HEK293 (cell line): ENCODE results near the gene NCAPD3.

Source experiments
- BCL11A ChIP-seq: fragments of 450-650 bp; formaldehyde crosslinking; IDR thresholded peaks from 2 replicates; pipeline ENCODE4 v1.5.1; 2016; ENCODE audit warnings: low read depth, missing biosample characterization, missing genetic modification characterization
- GLI2 ChIP-seq: fragments of 450-650 bp; formaldehyde crosslinking; IDR thresholded peaks from 2 replicates; pipeline ENCODE4; 2017; ENCODE audit warnings: missing biosample characterization, missing genetic modification characterization, low read depth, borderline replicate concordance
- HOXA7 ChIP-seq: sonication (generic); formaldehyde crosslinking; IDR thresholded peaks from 2 replicates; pipeline ENCODE4 v1.8.1; 2022; ENCODE audit warnings: missing genetic modification reagents, borderline replicate concordance
- PRDM1 ChIP-seq: fragments of 450-650 bp; formaldehyde crosslinking; IDR thresholded peaks from 2 replicates; pipeline ENCODE4; 2016; ENCODE audit warnings: missing biosample characterization, missing genetic modification characterization
- RBAK ChIP-seq: fragments of 450-650 bp; formaldehyde crosslinking; IDR thresholded peaks from 2 replicates; pipeline ENCODE4 v1.5.1; 2016; ENCODE audit warnings: missing biosample characterization, missing genetic modification characterization
- SCRT2 ChIP-seq: fragments of 450-650 bp; formaldehyde crosslinking; IDR thresholded peaks from 2 replicates; pipeline ENCODE4 v1.5.1; 2016; ENCODE audit warnings: missing biosample characterization, missing genetic modification characterization
- SP2 ChIP-seq: fragments of 450-650 bp; formaldehyde crosslinking; IDR thresholded peaks from 2 replicates; pipeline ENCODE4 v1.5.1; 2016; ENCODE audit warnings: missing biosample characterization, missing genetic modification characterization
- TCF7L2 ChIP-seq: IDR thresholded peaks from 2 replicates; pipeline ENCODE4 v1.6.1; 2011; ENCODE audit warnings: low read depth, mild to moderate bottlenecking, inconsistent platforms, low read length, moderate library complexity, borderline replicate concordance
- ZIC2 ChIP-seq: fragments of 450-650 bp; formaldehyde crosslinking; IDR thresholded peaks from 2 replicates; pipeline ENCODE4 v1.5.1; 2016; ENCODE audit warnings: missing biosample characterization, missing genetic modification characterization
- ZNF157 ChIP-seq: fragments of 450-650 bp; formaldehyde crosslinking; IDR thresholded peaks from 2 replicates; pipeline ENCODE4 v1.5.1; 2016; ENCODE audit warnings: missing biosample characterization, missing genetic modification characterization
- ZNF248 ChIP-seq: fragments of 450-650 bp; formaldehyde crosslinking; IDR thresholded peaks from 2 replicates; pipeline ENCODE4 v1.5.1; 2017; ENCODE audit warnings: missing biosample characterization, missing genetic modification characterization
- ZNF266 ChIP-seq: fragments of 450-650 bp; formaldehyde crosslinking; IDR thresholded peaks from 2 replicates; pipeline ENCODE4 v1.5.1; 2016; ENCODE audit warnings: missing biosample characterization, missing genetic modification characterization, low read depth
- ZNF341 ChIP-seq: fragments of 450-650 bp; formaldehyde crosslinking; IDR thresholded peaks from 2 replicates; pipeline ENCODE4; 2016; ENCODE audit warnings: low read depth, missing biosample characterization, missing genetic modification characterization
- ZNF366 ChIP-seq: fragments of 450-650 bp; formaldehyde crosslinking; conservative IDR thresholded peaks from 2 replicates; pipeline ENCODE4 v1.5.1; 2016; ENCODE audit warnings: missing biosample characterization, missing genetic modification characterization
- ZNF473 ChIP-seq: fragments of 450-650 bp; formaldehyde crosslinking; IDR thresholded peaks from 2 replicates; pipeline ENCODE4 v1.5.1; 2017; ENCODE audit warnings: missing biosample characterization, missing genetic modification characterization
- ZNF501 ChIP-seq: fragments of 450-650 bp; formaldehyde crosslinking; IDR thresholded peaks from 2 replicates; pipeline ENCODE4 v1.5.1; 2016; ENCODE audit warnings: missing biosample characterization, missing genetic modification characterization
- ZNF530 ChIP-seq: fragments of 450-650 bp; formaldehyde crosslinking; IDR thresholded peaks from 2 replicates; pipeline ENCODE4 v1.5.1; 2016; ENCODE audit warnings: low read depth, missing biosample characterization, missing genetic modification characterization
- ZNF621 ChIP-seq: fragments of 450-650 bp; formaldehyde crosslinking; IDR thresholded peaks from 2 replicates; pipeline ENCODE4 v1.5.1; 2017; ENCODE audit warnings: missing biosample characterization, missing genetic modification characterization
- ZNF629 ChIP-seq: fragments of 450-650 bp; formaldehyde crosslinking; IDR thresholded peaks from 2 replicates; pipeline ENCODE4 v1.5.1; 2017; ENCODE audit warnings: missing biosample characterization, missing genetic modification characterization
- ZNF664 ChIP-seq: fragments of 450-650 bp; formaldehyde crosslinking; IDR thresholded peaks from 2 replicates; pipeline ENCODE4 v1.5.1; 2016; ENCODE audit warnings: missing biosample characterization, missing genetic modification characterization
- ZNF707 ChIP-seq: fragments of 450-650 bp; formaldehyde crosslinking; IDR thresholded peaks from 2 replicates; pipeline ENCODE4 v1.5.1; 2016; ENCODE audit warnings: missing biosample characterization, missing genetic modification characterization
- ZNF777 ChIP-seq: fragments of 450-650 bp; formaldehyde crosslinking; IDR thresholded peaks from 2 replicates; pipeline ENCODE4 v1.5.1; 2017; ENCODE audit warnings: missing biosample characterization, missing genetic modification characterization, borderline replicate concordance
- ZNF792 ChIP-seq: fragments of 450-650 bp; formaldehyde crosslinking; IDR thresholded peaks from 2 replicates; pipeline ENCODE4 v1.5.1; 2016; ENCODE audit warnings: missing biosample characterization, missing genetic modification characterization
- TF ChIP-seq, protein P1 (sequence below): fragments of 450-650 bp; formaldehyde crosslinking; IDR thresholded peaks from 2 replicates; pipeline ENCODE4 v1.5.1; 2016; ENCODE audit warnings: missing biosample characterization, missing genetic modification characterization, borderline replicate concordance
- TF ChIP-seq, protein P2 (sequence below): fragments of 450-650 bp; formaldehyde crosslinking; IDR thresholded peaks from 2 replicates; pipeline ENCODE4 v1.5.1; 2016; ENCODE audit warnings: missing biosample characterization, missing genetic modification characterization
- TF ChIP-seq, protein P3 (sequence below): fragments of 450-650 bp; formaldehyde crosslinking; IDR thresholded peaks from 2 replicates; pipeline ENCODE4 v1.5.1; 2016; ENCODE audit warnings: missing biosample characterization, missing genetic modification characterization
- TF ChIP-seq, protein P4 (sequence below): fragments of 450-650 bp; formaldehyde crosslinking; IDR thresholded peaks from 2 replicates; pipeline ENCODE4 v1.5.1; 2016; ENCODE audit warnings: missing biosample characterization, missing genetic modification characterization

Gene NCAPD3

DNA sequence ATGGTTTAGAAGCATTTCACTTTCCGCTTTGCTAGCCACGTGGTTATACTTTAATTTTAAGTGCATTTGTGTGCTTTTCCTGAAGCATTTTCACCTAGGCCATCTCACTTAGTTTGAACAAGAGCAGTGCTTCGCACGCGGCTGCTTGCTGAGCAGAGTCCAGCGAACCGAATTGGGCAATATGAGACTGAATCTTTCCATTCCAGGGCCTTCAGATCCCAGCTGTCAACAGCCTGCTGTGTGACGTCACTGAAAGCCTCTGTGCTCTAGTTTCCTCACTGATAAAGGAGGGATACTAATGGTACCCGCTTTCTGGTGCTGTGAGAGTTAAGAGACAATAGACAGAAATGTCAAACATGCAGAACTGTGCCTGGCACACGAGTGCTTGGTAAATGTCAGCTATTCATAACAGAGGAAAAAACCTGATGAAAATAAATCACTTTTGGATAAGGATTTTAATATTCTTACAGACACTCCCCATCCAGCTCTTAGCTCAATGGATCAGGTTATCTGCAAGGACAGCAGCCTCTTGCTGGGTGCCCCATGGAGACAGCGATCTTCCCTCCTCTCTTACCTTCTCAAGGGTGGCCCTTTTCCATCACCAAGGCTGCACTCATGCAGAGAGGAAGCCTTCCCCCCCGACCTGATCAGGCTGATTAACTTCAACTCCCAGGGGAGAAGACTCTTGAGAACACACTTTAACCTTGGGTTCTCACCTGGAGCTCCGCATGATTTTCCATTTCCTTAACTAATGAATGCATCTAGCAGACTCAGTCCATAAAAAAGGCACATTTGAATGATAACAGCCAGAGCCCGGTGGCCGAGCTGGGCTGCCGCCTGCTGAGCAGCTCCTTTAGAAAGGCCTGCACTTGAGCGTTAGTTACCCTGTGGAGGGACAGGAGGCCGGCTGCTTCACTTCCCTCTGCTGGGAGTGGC is 48.9 kb upstream of the NCAPD3 start (continued):
- no peak for TF ChIP-seq ZNF777 (tag by site-specific recombination)
- TF ChIP-seq SP2 (tag by site-specific recombination) = no peak
- no peak for TF ChIP-seq ZNF501 (tag by site-specific recombination)
- TF ChIP-seq ZNF707 (tag by site-specific recombination) = no peak
- no peak; the same call in 1 of the 2 replicates for TF ChIP-seq SCRT2 (tag by site-specific recombination)
- no peak for TF ChIP-seq TCF7L2
- TF ChIP-seq HOXA7 = no peak
- no peak for TF ChIP-seq ZNF157 (tag by site-specific recombination)
- TF ChIP-seq BCL11A (tag by site-specific recombination) = no peak
- TF ChIP-seq ZNF473 (tag by site-specific recombination) = no peak
- TF ChIP-seq ZNF664 (tag by site-specific recombination) = no peak
- TF ChIP-seq ZNF266 (tag by site-specific recombination) = no peak
- TF ChIP-seq, protein P1, sequence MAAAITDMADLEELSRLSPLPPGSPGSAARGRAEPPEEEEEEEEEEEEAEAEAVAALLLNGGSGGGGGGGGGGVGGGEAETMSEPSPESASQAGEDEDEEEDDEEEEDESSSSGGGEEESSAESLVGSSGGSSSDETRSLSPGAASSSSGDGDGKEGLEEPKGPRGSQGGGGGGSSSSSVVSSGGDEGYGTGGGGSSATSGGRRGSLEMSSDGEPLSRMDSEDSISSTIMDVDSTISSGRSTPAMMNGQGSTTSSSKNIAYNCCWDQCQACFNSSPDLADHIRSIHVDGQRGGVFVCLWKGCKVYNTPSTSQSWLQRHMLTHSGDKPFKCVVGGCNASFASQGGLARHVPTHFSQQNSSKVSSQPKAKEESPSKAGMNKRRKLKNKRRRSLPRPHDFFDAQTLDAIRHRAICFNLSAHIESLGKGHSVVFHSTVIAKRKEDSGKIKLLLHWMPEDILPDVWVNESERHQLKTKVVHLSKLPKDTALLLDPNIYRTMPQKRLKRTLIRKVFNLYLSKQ (tag by site-specific recombination) = no peak
- TF ChIP-seq ZNF621 (tag by site-specific recombination) = no peak
- TF ChIP-seq ZNF629 (tag by site-specific recombination) = peak; percentile 60
- TF ChIP-seq ZNF366 (tag by site-specific recombination) = peak; percentile 20; the same call in 1 of the 2 replicates
- TF ChIP-seq, protein P2, sequence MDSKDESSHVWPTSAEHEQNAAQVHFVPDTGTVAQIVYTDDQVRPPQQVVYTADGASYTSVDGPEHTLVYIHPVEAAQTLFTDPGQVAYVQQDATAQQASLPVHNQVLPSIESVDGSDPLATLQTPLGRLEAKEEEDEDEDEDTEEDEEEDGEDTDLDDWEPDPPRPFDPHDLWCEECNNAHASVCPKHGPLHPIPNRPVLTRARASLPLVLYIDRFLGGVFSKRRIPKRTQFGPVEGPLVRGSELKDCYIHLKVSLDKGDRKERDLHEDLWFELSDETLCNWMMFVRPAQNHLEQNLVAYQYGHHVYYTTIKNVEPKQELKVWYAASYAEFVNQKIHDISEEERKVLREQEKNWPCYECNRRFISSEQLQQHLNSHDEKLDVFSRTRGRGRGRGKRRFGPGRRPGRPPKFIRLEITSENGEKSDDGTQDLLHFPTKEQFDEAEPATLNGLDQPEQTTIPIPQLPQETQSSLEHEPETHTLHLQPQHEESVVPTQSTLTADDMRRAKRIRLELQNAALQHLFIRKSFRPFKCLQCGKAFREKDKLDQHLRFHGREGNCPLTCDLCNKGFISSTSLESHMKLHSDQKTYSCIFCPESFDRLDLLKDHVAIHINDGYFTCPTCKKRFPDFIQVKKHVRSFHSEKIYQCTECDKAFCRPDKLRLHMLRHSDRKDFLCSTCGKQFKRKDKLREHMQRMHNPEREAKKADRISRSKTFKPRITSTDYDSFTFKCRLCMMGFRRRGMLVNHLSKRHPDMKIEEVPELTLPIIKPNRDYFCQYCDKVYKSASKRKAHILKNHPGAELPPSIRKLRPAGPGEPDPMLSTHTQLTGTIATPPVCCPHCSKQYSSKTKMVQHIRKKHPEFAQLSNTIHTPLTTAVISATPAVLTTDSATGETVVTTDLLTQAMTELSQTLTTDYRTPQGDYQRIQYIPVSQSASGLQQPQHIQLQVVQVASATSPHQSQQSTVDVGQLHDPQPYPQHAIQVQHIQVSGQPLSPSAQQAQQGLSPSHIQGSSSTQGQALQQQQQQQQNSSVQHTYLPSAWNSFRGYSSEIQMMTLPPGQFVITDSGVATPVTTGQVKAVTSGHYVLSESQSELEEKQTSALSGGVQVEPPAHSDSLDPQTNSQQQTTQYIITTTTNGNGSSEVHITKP (tag by site-specific recombination) = 0 out of 2 replicates have a peak, but pooled peaks have one; percentile 15
- 0 out of 2 replicates have a peak, but pooled peaks have one; percentile 6 for TF ChIP-seq PRDM1 (tag by site-specific recombination)
- TF ChIP-seq ZIC2 = peak; percentile 94
- TF ChIP-seq ZNF341 (tag by site-specific recombination) = no peak; the same call in 1 of the 2 replicates
- TF ChIP-seq, protein P3, sequence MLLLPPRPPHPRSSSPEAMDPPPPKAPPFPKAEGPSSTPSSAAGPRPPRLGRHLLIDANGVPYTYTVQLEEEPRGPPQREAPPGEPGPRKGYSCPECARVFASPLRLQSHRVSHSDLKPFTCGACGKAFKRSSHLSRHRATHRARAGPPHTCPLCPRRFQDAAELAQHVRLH (tag by site-specific recombination) = no peak
- TF ChIP-seq GLI2 (tag by site-specific recombination) = no peak
- no peak for TF ChIP-seq ZNF248 (tag by site-specific recombination)
- no peak for TF ChIP-seq ZNF530 (tag by site-specific recombination)
- TF ChIP-seq, protein P4, sequence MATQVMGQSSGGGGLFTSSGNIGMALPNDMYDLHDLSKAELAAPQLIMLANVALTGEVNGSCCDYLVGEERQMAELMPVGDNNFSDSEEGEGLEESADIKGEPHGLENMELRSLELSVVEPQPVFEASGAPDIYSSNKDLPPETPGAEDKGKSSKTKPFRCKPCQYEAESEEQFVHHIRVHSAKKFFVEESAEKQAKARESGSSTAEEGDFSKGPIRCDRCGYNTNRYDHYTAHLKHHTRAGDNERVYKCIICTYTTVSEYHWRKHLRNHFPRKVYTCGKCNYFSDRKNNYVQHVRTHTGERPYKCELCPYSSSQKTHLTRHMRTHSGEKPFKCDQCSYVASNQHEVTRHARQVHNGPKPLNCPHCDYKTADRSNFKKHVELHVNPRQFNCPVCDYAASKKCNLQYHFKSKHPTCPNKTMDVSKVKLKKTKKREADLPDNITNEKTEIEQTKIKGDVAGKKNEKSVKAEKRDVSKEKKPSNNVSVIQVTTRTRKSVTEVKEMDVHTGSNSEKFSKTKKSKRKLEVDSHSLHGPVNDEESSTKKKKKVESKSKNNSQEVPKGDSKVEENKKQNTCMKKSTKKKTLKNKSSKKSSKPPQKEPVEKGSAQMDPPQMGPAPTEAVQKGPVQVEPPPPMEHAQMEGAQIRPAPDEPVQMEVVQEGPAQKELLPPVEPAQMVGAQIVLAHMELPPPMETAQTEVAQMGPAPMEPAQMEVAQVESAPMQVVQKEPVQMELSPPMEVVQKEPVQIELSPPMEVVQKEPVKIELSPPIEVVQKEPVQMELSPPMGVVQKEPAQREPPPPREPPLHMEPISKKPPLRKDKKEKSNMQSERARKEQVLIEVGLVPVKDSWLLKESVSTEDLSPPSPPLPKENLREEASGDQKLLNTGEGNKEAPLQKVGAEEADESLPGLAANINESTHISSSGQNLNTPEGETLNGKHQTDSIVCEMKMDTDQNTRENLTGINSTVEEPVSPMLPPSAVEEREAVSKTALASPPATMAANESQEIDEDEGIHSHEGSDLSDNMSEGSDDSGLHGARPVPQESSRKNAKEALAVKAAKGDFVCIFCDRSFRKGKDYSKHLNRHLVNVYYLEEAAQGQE (tag by site-specific recombination) = no peak
- TF ChIP-seq ZNF792 (tag by site-specific recombination) = no peak
- no peak for TF ChIP-seq RBAK
- TF ChIP-seq, all 188 proteins: peak for 10
